Right lobe of liver (tissue), 6 donors: ENCODE measurements around the gene ZBTB32. TPM values are rescaled to one million over a fixed set of nuclear protein-coding genes. Genes with fewer than 3 reads are reported as not detected.
A peak's percentile ranks its signal among the peaks of the same experiment; 100 is the strongest.

Experiments used
- ATAC-seq, 4 donors: fragments of 200-7000 bp; cut with Tn5 transposase; one replicate each; pipeline ENCODE4 v1.9.1; 2020; ENCODE audit warnings: mild to moderate bottlenecking in 4 of 4, moderate library complexity in 4 of 4
- DNase-seq, 3 donors: peaks; one replicate each; pipeline ENCODE4 v3.0.0-alpha.2; 2020
- H3K27ac ChIP-seq, 3 donors: fragments of 200-600 bp; one replicate each; pipeline ENCODE4 v1.8.0; 2022
- H3K27me3 ChIP-seq, 2 donors: fragments of 200-600 bp; one replicate each; pipeline ENCODE4 v1.8.0; 2022
- H3K36me3 ChIP-seq, 4 donors: fragments of 200-600 bp; sonication (generic) in 1 of 4; one replicate each; pipeline versions ENCODE4 v1.5.1 to v1.8.0; 2017 to 2022; ENCODE audit warnings: control low read depth in 1 of 4
- H3K4me1 ChIP-seq, 4 donors: fragments of 200-600 bp; sonication (generic) in 1 of 4; one replicate each; pipeline versions ENCODE4 v1.5.1 to v1.8.0; 2017 to 2022; ENCODE audit warnings: control low read depth in 1 of 4
- H3K4me3 ChIP-seq, 3 donors: fragments of 200-600 bp; one replicate each; pipeline ENCODE4 v1.8.0; 2022
- H3K9me3 ChIP-seq, 4 donors: fragments of 200-600 bp; sonication (generic) in 1 of 4; one replicate each; pipeline versions ENCODE4 v1.5.1 to v1.8.0; 2017 to 2022; ENCODE audit warnings: control low read depth in 1 of 4
- CTCF ChIP-seq, 4 donors: fragments of 200-600 bp in 3 of 4; fragments of 450-650 bp in 1 of 4; IDR thresholded peaks; one replicate each; pipeline versions ENCODE4 v1.5.1 to v1.8.0; 2016 to 2022; ENCODE audit warnings: antibody characterized with exemption in 4 of 4, mild to moderate bottlenecking in 2 of 4
- POLR2A ChIP-seq: fragments of 450-650 bp; IDR thresholded peaks from one replicate; pipeline ENCODE4 v1.6.1; 2017; ENCODE audit warnings: antibody characterized with exemption, mild to moderate bottlenecking
- WGBS: methylation state at CpG from one replicate; pipeline ENCODE4 v1.1.6; 2018; ENCODE audit warnings: low coverage, low lambda C conversion rate; ENCODE audit not compliant: insufficient coverage; ENCODE audit errors: missing lambda C conversion rate; 5-methylcytosine and 5-hydroxymethylcytosine counted together
- intact Hi-C, 2 donors: fragments of 100-400 bp; cut with DNase I; formaldehyde crosslinking; loops; one replicate each; pipeline versions ENCODE4 v1.11.2 to v1.14.1; 2022
- total RNA-seq, 6 experiments: library from RNA; depleted of rRNA in 2 of 6; stranded (reverse); fragments of >200 nt in 2 of 6; fragmentation: NEBNext Ultra II Directional in 3 of 6; extraction: Animal tissue kit (Norgen Biotek cat#: 25700) in 3 of 6; gene quantifications; one replicate each; pipeline versions ENCODE4 v1.1.0 to v1.2.4, GENCODE V29; 2016 to 2023
- donor health status: DM: no; HTN: yes; CAD: no.
- donor health status: DM: no; HTN: no; CAD: no.
- donor health status: DM: no; HTN: no; CAD: no.
- donor health status: DM: no; HTN: yes; CAD: no.
- donor health status: DM: no; HTN: yes; CAD: no.

Gene ZBTB32
- total RNA-seq, 6 experiments from 2014 or later: 0.15 TPM; not detected in 5

DNA sequence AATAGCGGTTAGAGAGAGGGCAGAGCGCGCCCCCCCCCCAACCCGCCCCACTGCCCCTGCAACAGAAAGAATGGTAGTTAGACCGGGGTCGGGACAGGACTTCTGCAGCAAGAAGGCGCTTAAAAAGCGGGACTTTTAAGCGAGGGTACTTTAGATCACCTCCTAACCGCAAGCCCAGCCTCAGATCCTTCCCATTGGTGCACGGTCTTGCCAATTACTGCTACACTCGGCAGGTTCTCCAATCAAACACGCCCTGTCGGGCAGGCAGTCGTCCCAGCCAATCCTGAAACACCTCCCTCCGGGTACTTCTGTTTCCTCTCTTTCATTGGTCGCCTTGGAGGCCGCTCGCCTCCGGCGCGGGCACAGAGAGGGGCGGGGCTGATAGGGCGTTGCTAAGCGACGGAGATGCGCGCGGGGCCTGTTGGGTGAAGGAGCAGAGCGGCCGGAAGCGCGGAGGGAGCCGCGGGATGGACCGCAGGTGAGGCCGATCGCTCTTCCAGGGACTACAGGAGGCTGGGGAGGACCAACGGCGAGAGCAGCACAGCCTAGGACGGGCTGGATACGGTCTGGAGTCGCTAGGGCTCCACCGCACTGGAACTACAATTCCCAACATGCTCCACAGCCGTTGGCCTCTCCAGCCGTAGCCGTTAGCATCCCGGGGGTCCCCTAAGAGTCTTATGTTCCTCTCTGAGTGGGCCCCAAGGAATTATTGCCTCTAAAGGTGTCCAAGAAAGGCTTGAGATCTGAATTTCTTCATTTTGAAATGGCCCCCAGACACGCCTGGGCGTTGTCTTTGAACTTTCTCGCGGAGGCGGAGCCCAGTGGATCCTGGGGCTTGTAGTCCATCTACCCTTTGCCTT lies 53.6 kb downstream of the ZBTB32 start, which contains the start of gene PROSER3:
TSS of gene PROSER3 (plus strand) at position 428 of the 860 bp plus-strand sequence. CDS start at position 468, 40 bp downstream.
- WGBS: 0% methylated on average over 29 of the region's 53 CpGs
- peak within 1 kb of the TSS; percentile 73 to 92 (median 83) for H3K27ac ChIP-seq
- H3K27me3 ChIP-seq: no peaks in the 10 kb centered on the region
- no peaks in the 10 kb centered on the region for H3K9me3 ChIP-seq
- ATAC-seq (peak; percentile 87 to 95 (median 94)), DNase-seq (peak; percentile 98 to 99 (median 99))
- peaks cover 0 to 18% (median 9%) of the 10 kb centered on the region in 4 donors for H3K4me1 ChIP-seq
- TF ChIP-seq CTCF (IDR thresholded peaks at IDR 0.05): no peak
- peak; percentile 65 for TF ChIP-seq POLR2A
- intact Hi-C loops: no loop called here
- peaks cover 0 to 9% (median 1%) of the 10 kb centered on the region in 4 donors for H3K36me3 ChIP-seq
- peak within 1 kb of the TSS; percentile 89 to 97 (median 92) for H3K4me3 ChIP-seq

GRCh38 chr19:35759697-35760096 lies 55.3 kb downstream of the ZBTB32 start:
- Histone ChIP-seq H3K27me3 (no peaks in the 10 kb centered on the region), H3K36me3 (peaks cover 0 to 4% (median 0%) of the 10 kb centered on the region in 4 donors), H3K27ac (no peak overlapping the region), H3K4me3 (no peak overlapping the region), H3K9me3 (no peaks in the 10 kb centered on the region), H3K4me1 (peaks cover 0 to 18% (median 9%) of the 10 kb centered on the region in 4 donors)
- DNase-seq (no peak), ATAC-seq (no peak)
- intact Hi-C loops: no loop called here
- no CpG with 5 or more reads among the region's 2 CpGs for WGBS
- TF ChIP-seq CTCF (IDR thresholded peaks at IDR 0.05): no peak
- TF ChIP-seq POLR2A: no peak

DNA sequence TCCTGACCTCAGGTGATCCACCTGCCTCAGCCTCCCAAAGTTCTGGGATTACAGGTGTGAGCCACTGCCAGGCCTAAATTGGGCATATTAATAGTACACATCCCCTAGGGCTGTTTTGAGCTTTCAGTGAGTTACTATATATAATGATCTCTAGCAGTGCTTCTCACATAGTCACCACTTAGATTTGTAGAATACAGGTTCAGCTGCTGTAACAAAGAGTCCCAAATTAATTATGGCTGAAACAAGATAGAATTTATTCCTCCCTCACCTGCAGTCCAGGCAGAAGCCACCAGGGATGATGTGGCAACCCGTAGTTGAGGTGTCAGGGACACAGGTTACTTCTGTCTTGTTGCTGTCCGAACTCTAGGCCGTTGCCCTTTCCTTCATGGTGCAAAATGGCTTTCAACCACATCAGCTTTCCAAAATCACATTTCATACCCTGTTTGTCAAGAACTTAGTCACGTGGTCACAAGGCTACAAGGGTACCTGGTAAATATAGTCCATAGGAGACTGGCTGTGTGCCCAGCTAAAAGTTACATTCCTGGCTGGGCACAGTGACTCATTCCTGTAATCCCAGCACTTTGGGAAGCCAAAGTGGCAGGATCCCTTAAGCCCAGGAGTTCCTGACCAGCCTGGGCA lies 56.5 kb downstream of the ZBTB32 start:
- TF ChIP-seq CTCF (IDR thresholded peaks at IDR 0.05): peak in 1 of 4 donors; percentile 37
- no peak for TF ChIP-seq POLR2A
- H3K36me3 ChIP-seq: peaks cover 0 to 4% (median 0%) of the 10 kb centered on the region in 4 donors
- H3K9me3 ChIP-seq: no peaks in the 10 kb centered on the region
- intact Hi-C loops: no loop called here
- 34% methylated on average over 3 of the region's 4 CpGs for WGBS
- peak in 1 of 4 donors; percentile 19 for ATAC-seq
- peak in 1 of 3 donors; percentile 47 for DNase-seq
- no peak overlapping the region for H3K27ac ChIP-seq
- H3K4me1 ChIP-seq: peaks cover 0 to 18% (median 9%) of the 10 kb centered on the region in 4 donors
- H3K4me3 ChIP-seq: no peak overlapping the region
- H3K27me3 ChIP-seq: no peaks in the 10 kb centered on the region

GRCh38 chr19:35764432-35765315 lies 60.3 kb downstream of the ZBTB32 start:
- Histone ChIP-seq H3K4me3 (no peak overlapping the region), H3K27me3 (no peaks in the 10 kb centered on the region), H3K9me3 (no peaks in the 10 kb centered on the region), H3K4me1 (no peaks in the 10 kb centered on the region), H3K36me3 (peaks cover 0 to 4% (median 0%) of the 10 kb centered on the region in 4 donors), H3K27ac (no peak overlapping the region)
- intact Hi-C loops: no loop called here
- WGBS: 100% methylated on average over 4 of the region's 17 CpGs
- ATAC-seq: peak in 1 of 4 donors; percentile 5
- DNase-seq: peak in 1 of 3 donors; percentile 44
- TF ChIP-seq POLR2A: no peak

Other genes with a start within 250 kb of the ZBTB32 start
- gene KRTDAP, start 214.1 kb upstream of the ZBTB32 start, total RNA-seq: not detected
- 1 to 10 TPM; 1.0 to 4.0 (median 2.0) TPM for gene DMKN, start 190.9 kb upstream of the ZBTB32 start, total RNA-seq
- gene SBSN, start 176.2 kb upstream of the ZBTB32 start, total RNA-seq: under 1 TPM in 1 of 6 experiments, not detected in 5; 0.24 TPM
- not detected for gene GAPDHS, start 171.1 kb upstream of the ZBTB32 start, total RNA-seq
- gene TMEM147, start 158.9 kb upstream of the ZBTB32 start, total RNA-seq: 10 to 100 TPM; 29.4 to 65.7 (median 36.2) TPM
- under 1 TPM in 1 of 6 experiments, not detected in 5; 0.06 TPM for gene ATP4A, start 140.9 kb upstream of the ZBTB32 start, total RNA-seq
- not detected for gene PMIS2, start 118.4 kb upstream of the ZBTB32 start, total RNA-seq
- 1 to 10 TPM; 3.7 to 6.1 (median 4.4) TPM for gene HAUS5, start 91.8 kb upstream of the ZBTB32 start, total RNA-seq
- 10 to 100 TPM; 27.8 to 46.5 (median 31.0) TPM for gene RBM42, start 75.5 kb upstream of the ZBTB32 start, total RNA-seq
- 1 to 10 TPM in 1 of 6 experiments, under 1 TPM in 3, not detected in 2; 0.38 to 1.2 (median 0.57) TPM for gene ETV2, start 62.8 kb upstream of the ZBTB32 start, total RNA-seq
- gene COX6B1, start 56.2 kb upstream of the ZBTB32 start, total RNA-seq: 100 to 1,000 TPM; 189 to 697 (median 228) TPM
- under 1 TPM in 1 of 6 experiments, not detected in 5; 0.27 TPM for gene UPK1A, start 38.0 kb upstream of the ZBTB32 start, total RNA-seq
- gene KMT2B, start 13.4 kb downstream of the ZBTB32 start, total RNA-seq: 10 to 100 TPM; 10.5 to 23.1 (median 15.0) TPM
- 10 to 100 TPM; 16.3 to 58.9 (median 29.3) TPM for gene IGFLR1, start 37.9 kb downstream of the ZBTB32 start, total RNA-seq
- gene U2AF1L4, start 40.9 kb downstream of the ZBTB32 start, total RNA-seq: 10 to 100 TPM; 11.3 to 19.9 (median 17.5) TPM
- gene PSENEN, start 41.1 kb downstream of the ZBTB32 start, total RNA-seq: 10 to 100 TPM; 24.2 to 42.9 (median 35.8) TPM
- 1 to 10 TPM; 3.2 to 8.2 (median 4.9) TPM for gene LIN37, start 44.0 kb downstream of the ZBTB32 start, total RNA-seq
- gene HSPB6, start 52.5 kb downstream of the ZBTB32 start, total RNA-seq: 1 to 10 TPM; 2.6 to 6.0 (median 4.5) TPM
- gene PROSER3, start 53.6 kb downstream of the ZBTB32 start, total RNA-seq: 1 to 10 TPM; 3.9 to 5.5 (median 4.7) TPM
- 1 to 10 TPM in 5 of 6 experiments, under 1 TPM in 1; 0.37 to 5.2 (median 3.1) TPM for gene ARHGAP33, start 71.0 kb downstream of the ZBTB32 start, total RNA-seq
- 100 to 1,000 TPM in 4 of 6 experiments, 10 to 100 TPM in 2; 60.3 to 281 (median 134) TPM for gene PRODH2, start 108.3 kb downstream of the ZBTB32 start, total RNA-seq
- gene NPHS1, start 147.9 kb downstream of the ZBTB32 start, total RNA-seq: not detected
- gene KIRREL2, start 152.4 kb downstream of the ZBTB32 start, total RNA-seq: not detected
- gene APLP1, start 164.0 kb downstream of the ZBTB32 start, total RNA-seq: 1 to 10 TPM in 1 of 6 experiments, under 1 TPM in 2, not detected in 3; 0.27 to 1.5 (median 0.37) TPM
- gene NFKBID, start 196.0 kb downstream of the ZBTB32 start, total RNA-seq: 1 to 10 TPM; 1.0 to 2.6 (median 1.7) TPM
- gene HCST, start 198.0 kb downstream of the ZBTB32 start, total RNA-seq: 1 to 10 TPM in 5 of 6 experiments, not detected in 1; 1.7 to 4.2 (median 2.4) TPM
- 10 to 100 TPM; 15.6 to 77.8 (median 29.7) TPM for gene TYROBP, start 203.7 kb downstream of the ZBTB32 start, total RNA-seq
- gene LRFN3, start 231.8 kb downstream of the ZBTB32 start, total RNA-seq: 1 to 10 TPM; 5.6 to 8.6 (median 7.0) TPM